Measurements from ENCODE around the gene DEFB131B. TPM values are rescaled to one million over a fixed set of nuclear protein-coding genes. Genes with fewer than 3 reads are reported as not detected.

The DEFB131B gene, protein sequence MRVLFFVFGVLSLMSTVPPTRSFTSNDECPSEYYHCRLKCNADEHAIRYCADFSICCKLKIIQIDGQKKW
- total RNA-seq: not detected in 2 replicates

GRCh38 chr11:71878059-71878458 is at the start of gene DEFB131B:
Gene DEFB131B, plus strand, starts transcription at chr11:71878453. Its CDS starts 0 bp downstream, at chr11:71878453.

GRCh38 chr11:71832811-71833210 is 45.4 kb upstream of the DEFB131B start, which contains the start of gene DEFB108B:
Gene DEFB108B, plus strand, starts transcription at chr11:71833200. Its CDS starts 0 bp downstream, at chr11:71833200.

GRCh38 chr11:71927820-71928736 is 49.8 kb downstream of the DEFB131B start, which contains the start of gene XNDC1N:
Gene XNDC1N, minus strand, starts transcription at chr11:71928594. Its CDS starts 5,241 bp downstream, at chr11:71923353.

GRCh38 chr11:71928737-71929443 is 50.6 kb downstream of the DEFB131B start, which contains the start of gene RNF121:
Gene RNF121, plus strand, starts transcription at chr11:71929046. Its CDS starts 16 bp downstream, at chr11:71929062.

Other genes starting within 250 kb of the DEFB131B start
- gene DEFB108B, start 45.3 kb upstream of the DEFB131B start, total RNA-seq: not detected in 2 replicates
- gene XNDC1N, start 50.1 kb downstream of the DEFB131B start, total RNA-seq: 2.2 and 4.7 TPM in 2 replicates
- gene RNF121, start 50.6 kb downstream of the DEFB131B start, total RNA-seq: 25.0 and 25.3 TPM in 2 replicates
- 1.2 and 1.9 TPM in 2 replicates for gene IL18BP, start 120.5 kb downstream of the DEFB131B start, total RNA-seq
- gene NUMA1, start 202.1 kb downstream of the DEFB131B start, total RNA-seq: 109 and 146 TPM in 2 replicates
- 4.6 and 6.1 TPM in 2 replicates for gene LRRC51, start 202.4 kb downstream of the DEFB131B start, total RNA-seq
- gene LAMTOR1, start 224.8 kb downstream of the DEFB131B start, total RNA-seq: 139 and 169 TPM in 2 replicates
- not detected in 2 replicates for gene TOMT, start 227.5 kb downstream of the DEFB131B start, total RNA-seq
- gene ANAPC15, start 234.2 kb downstream of the DEFB131B start, total RNA-seq: 52.9 and 71.1 TPM in 2 replicates